ENCODE results near the gene SDK2. TPM values are rescaled to one million over a fixed set of nuclear protein-coding genes. Genes with fewer than 3 reads are reported as not detected.

The SDK2 gene
- total and polyA plus RNA-seq, 2 of the 8 experiments (the other 6 are each of a cell fraction or from before 2014, with no cell fraction given): 3.9 to 4.1 TPM

- H4K91ac ChIP-seq (replicated peaks; ENCODE audit: insufficient read length, low read length): no peak overlapping the region
- no peak overlapping the region for H2BK120ac ChIP-seq (replicated peaks; ENCODE audit: low read depth, low read length)
- H2AFZ ChIP-seq (ENCODE audit: low read length): no peak overlapping the region
- 71% methylated on average over 4 of the region's 5 CpGs; no CpG with 5 or more reads in 1 of the 2 experiments for WGBS, 2 experiments (ENCODE audit: extremely low coverage in 1 of 2, insufficient coverage in 1 of 2, insufficient read length in 1 of 2, insufficient replicate concordance in 2 of 2, low coverage in 1 of 2, low lambda C conversion rate in 2 of 2, missing lambda C conversion rate in 1 of 2)
- ChIA-PET CTCF (ENCODE audit: partially characterized antibody) (interaction anchor here (0.9 to 2.8 kb wide), 5 partner anchors 8 to 61 kb away, joined by 4 to 13 read pairs (median 9); no protein-coding TSS in a partner anchor), POLR2A (ENCODE audit: partially characterized antibody) (interaction anchor here (1.6 to 6.6 kb wide), 2 partner anchors 8 to 27 kb away, joined by 5 to 49 read pairs; no protein-coding TSS in a partner anchor)
- H2BK5ac ChIP-seq (ENCODE audit: low read depth, low read length): no peak overlapping the region
- H2BK12ac ChIP-seq (ENCODE audit: low read depth, low read length): no peak overlapping the region
- no peak overlapping the region for H4K5ac ChIP-seq (ENCODE audit: insufficient read length, low read depth, low read length)
- H3K18ac ChIP-seq (ENCODE audit: extremely low read depth, low read length): no peak overlapping the region
- H2BK15ac ChIP-seq (ENCODE audit: low read length): no peak overlapping the region
- peaks cover 0 to 10% (median 5%) of the 10 kb centered on the region in 4 experiments; a peak in 3 of 7 replicates for H3K27me3 ChIP-seq (replicated peaks in 1 of 4; ENCODE audit: control insufficient read depth in 3 of 4, extremely low read depth in 1 of 4, insufficient read depth in 3 of 4, low read length in 3 of 4)
- H3K23me2 ChIP-seq (ENCODE audit: low read depth, low read length): peaks cover 9% of the 10 kb centered on the region; the same call in 1 of the 2 replicates
- DNase-seq (ENCODE audit: low read depth in 1 of 2, low spot score in 2 of 2) (no peak), FAIRE-seq (no peak)
- no peak overlapping the region for H3K9ac ChIP-seq (replicated peaks in 1 of 4; ENCODE audit: extremely low read depth in 1 of 4, low read depth in 3 of 4, low read length in 3 of 4)
- TF ChIP-seq CTBP2 (IDR thresholded peaks at IDR 0.05; ENCODE audit: borderline replicate concordance, insufficient read depth, insufficient read length, low read length) (no peak), ASH2L (IDR thresholded peaks at IDR 0.05; ENCODE audit: low read length) (no peak), GABPA (IDR thresholded peaks at IDR 0.05; ENCODE audit: borderline replicate concordance, insufficient read depth, low read length) (no peak), USF2 (IDR thresholded peaks at IDR 0.05; ENCODE audit: low read length) (no peak), BACH1 (IDR thresholded peaks at IDR 0.05; ENCODE audit: low read length) (no peak)
- peaks cover 0 to 14% (median 8%) of the 10 kb centered on the region in 4 experiments; a peak in 6 of 7 replicates for H3K4me1 ChIP-seq (replicated peaks in 1 of 4; ENCODE audit: control insufficient read depth in 3 of 4, insufficient read depth in 4 of 4, low read length in 3 of 4)
- H3K36me3 ChIP-seq (ENCODE audit: control insufficient read depth in 2 of 4, insufficient read depth in 4 of 4, low read length in 3 of 4): no peaks in the 10 kb centered on the region
- no peak overlapping the region for H2AK5ac ChIP-seq (ENCODE audit: low read depth, low read length)
- H3K9me3 ChIP-seq (ENCODE audit: insufficient read depth in 2 of 2, low read depth in 1 of 2, low read length in 1 of 2): no peaks in the 10 kb centered on the region
- no peak overlapping the region for H3K23ac ChIP-seq (ENCODE audit: insufficient read length)
- no peak overlapping the region for H2BK20ac ChIP-seq (ENCODE audit: low read length)
- H3K79me2 ChIP-seq (ENCODE audit: control insufficient read depth in 1 of 2, insufficient read depth in 2 of 2, low read length in 2 of 2): no peaks in the 10 kb centered on the region
- H3K4ac ChIP-seq (replicated peaks; ENCODE audit: insufficient read length, low read depth, low read length): no peak overlapping the region
- H4K20me1 ChIP-seq (replicated peaks in 1 of 2; ENCODE audit: control insufficient read depth in 1 of 2, insufficient read depth in 2 of 2, low read length in 2 of 2): no peaks in the 10 kb centered on the region
- H3K27ac ChIP-seq (ENCODE audit: low read depth, low read length): no peak overlapping the region
- H3K14ac ChIP-seq (ENCODE audit: insufficient read length): no peak overlapping the region
- H3K4me3 ChIP-seq (ENCODE audit: extremely low read depth in 1 of 4, insufficient read depth in 2 of 4, low read depth in 3 of 4, low read length in 4 of 4): no peak overlapping the region
- no peak overlapping the region for H3K56ac ChIP-seq (replicated peaks; ENCODE audit: insufficient read length, low read depth, low read length)
- no peaks in the 10 kb centered on the region; the same call in 1 of the 2 replicates for H3K79me1 ChIP-seq (ENCODE audit: low read depth, low read length)
- H3K4me2 ChIP-seq (ENCODE audit: insufficient read depth in 1 of 2, low read depth in 2 of 2, low read length in 2 of 2): no peak overlapping the region
- no peak overlapping the region for H4K8ac ChIP-seq (ENCODE audit: extremely low read depth, insufficient read depth, low read length)
These were observed 328.8 kb downstream of the SDK2 start for GRCh38 chr17:73315471-73315870.
